Limb (tissue), 2 donors: ENCODE results near the gene CDV3.

Source experiments
- DNase-seq, 2 donors: peaks; one replicate each; pipeline ENCODE4 v3.0.0-alpha.2; 2016; ENCODE audit errors: extremely low spot score in 2 of 2

The CDV3 gene

DNA sequence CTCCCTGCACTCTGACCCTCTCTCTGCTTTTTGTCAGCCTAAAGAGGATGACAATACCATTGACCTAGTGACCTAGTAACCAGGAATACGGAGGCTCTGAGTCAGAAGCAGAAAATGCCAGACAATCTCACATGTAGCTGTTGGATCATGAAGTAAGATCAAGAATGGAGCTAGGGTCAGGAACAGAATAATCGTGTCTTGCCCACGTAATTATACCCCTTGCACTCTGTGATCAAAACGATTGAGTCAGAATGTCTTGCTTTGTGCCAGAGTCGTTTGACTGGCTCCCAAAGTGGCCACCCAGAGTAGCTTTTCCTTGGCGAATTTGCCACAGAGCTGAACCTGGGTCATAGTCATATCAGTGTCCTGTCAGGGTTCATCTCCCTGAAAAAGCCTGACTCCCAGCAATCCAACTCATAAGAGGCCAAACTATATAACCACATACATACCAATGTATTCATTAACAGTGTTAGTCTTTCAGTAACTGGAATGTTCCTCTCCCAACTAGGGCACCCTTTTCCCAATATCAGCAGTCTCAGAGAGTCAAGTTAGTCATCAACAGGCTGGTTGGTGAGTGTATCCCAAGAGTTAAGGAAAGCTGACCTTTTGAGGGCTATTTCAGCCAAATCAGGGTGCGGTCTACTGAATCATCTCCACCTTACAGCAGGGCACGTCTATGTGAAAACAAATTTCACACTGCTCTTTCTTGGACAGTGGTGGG is 5.0 kb upstream of the CDV3 start:
- DNase-seq: no peak

DNA sequence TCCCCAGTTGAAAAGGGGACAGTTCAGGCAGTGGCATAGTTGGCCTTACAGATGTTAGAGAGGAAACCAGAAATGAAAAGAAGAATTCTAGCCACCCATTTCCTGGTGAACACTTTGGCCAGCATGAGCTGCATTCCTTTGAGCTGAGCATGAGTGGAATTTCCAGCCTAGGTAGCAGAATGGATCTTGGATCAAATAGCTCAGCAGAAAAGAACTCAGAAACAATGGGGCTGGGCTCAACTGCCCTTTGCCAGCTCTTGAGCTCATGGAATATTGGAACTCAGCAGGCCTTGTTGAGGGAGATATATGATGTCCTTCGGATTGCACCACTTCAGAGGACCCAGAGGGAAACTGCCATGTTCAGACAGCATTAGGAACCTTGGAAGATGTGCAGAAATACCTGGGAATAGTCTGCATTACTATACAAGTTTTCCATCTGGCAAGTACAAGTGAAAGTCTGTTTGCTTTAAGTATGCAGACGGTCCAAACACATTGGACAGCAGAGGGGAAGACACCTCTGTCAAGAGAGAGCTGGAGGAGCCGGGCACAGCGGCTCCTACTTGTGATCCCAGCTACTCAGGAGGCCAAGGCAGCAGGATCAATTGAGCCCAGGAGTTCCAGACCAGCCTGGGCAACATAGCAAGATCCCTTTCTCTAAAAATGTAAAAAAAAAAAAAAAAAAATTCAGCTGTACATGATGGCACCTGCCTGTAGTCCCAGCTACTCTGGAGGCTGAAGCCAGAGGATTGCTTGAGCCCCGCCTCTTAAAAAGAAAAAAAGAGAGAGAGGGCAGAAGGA is 3.1 kb upstream of the CDV3 start:
- DNase-seq: peak in 1 of 2 donors; percentile 34

- DNase-seq: no peak
Measured at GRCh38 chr3:133570937-133571320, 2.6 kb upstream of the CDV3 start.

- DNase-seq: no peak
Measured at GRCh38 chr3:133572158-133573053, 1.1 kb upstream of the CDV3 start.

GRCh38 chr3:133573054-133573628 is 345 bp upstream of the CDV3 start:
- DNase-seq: peak; percentile 100

DNA sequence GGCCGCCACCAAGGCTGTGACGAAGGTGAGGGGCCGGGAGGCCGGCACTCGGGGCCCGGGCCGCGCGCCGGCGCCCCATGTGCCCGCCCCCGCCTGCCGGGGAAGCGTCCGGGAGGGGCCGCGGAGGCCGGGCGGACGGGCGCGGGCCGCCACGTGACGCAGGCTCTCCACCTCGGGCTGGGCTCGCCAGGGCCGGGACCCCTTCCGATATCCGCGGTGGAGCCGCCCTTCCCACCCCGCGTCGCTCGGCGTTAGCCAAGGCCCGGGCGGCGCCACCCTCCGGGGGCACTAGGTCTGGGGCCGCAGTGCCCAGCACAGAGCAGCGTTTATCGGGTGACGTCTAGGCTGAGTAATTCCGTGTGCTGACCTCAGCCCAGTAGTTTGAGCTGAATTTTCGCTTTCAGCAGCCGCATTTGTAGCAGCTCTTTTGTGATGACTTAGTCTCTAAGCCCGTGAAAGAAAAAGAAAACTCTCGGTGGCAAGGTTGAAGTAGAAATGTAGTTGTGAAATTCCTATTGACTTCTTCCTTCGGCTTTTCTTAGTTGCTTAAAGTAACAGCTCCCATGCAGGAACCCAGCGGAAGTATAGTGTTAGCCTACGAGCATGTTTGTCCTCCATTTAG is 885 bp downstream of the CDV3 start:
- DNase-seq: peak; percentile 51 to 84

GRCh38 chr3:133575086-133575485 is 1.6 kb downstream of the CDV3 start:
- no peak for DNase-seq

- no peak for DNase-seq
Measured at GRCh38 chr3:133576169-133576568, 2.7 kb downstream of the CDV3 start.

DNA sequence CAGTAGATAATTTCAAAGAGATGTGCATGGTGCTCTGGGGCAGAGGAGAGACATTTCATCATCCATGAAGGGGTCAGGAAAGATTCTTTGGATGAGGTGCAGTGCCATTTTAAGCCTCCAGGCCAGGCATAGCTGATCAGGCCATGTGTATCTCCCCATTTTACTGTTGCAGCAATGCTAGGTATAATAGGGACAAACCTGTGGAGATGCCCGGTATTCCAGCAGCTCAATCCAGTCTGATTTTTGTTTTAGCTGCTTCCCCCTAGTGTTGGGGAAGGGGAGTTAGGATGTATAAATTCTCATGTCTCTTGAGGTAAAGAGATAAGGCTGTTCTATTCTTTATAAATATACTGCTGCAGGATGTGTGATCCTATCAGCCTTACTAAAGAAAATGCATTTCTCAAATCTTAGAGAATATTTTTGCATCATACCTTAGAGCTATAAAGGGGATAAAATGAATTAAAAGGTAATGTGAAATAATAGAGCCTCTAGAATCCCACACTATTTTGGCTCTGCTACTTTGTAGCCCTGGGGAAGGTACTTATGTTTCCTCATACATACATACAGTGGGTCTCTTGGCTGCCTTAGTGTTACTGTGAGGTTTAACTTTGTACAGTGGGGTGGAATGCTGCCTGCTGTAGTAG is 5.2 kb downstream of the CDV3 start:
- no peak for DNase-seq

DNA sequence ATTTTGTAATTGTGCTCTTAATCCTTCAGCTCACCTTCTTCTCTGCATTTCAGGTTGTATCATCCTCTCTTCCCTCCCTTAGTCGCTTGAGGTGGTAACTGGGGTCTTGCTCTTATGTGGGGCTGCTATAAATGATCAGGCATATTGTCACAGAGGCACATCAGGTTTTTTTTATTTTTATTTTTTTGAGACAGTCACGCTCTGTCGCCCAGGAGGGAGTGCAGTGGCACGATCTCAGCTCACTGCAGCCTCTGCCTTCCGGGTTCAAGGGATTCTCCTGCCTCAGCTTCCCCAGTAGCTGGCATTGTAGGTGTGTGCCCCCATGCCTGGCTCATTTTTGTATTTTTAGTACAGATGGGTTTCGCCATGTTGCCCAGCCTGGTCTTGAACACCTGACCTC is 9.9 kb downstream of the CDV3 start:
- DNase-seq: no peak

DNA sequence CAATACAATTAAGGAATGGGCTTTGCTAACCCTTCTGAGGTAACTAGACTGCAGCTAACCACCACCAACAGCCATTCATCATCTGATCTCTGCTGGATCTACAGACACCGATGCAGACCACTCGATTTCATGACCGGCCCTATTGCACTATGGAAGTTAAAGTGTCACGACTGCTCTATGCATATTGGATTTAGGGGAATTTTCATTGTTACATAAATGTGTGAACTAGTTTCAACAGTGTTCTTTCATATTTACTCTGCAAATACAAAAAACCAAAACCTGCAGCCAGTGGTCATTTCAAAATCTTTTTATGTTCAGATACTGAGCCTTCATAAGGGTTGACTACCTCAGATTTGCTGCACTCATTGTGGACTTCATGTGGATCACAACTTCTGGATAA is 14.5 kb downstream of the CDV3 start:
- no peak for DNase-seq

DNA sequence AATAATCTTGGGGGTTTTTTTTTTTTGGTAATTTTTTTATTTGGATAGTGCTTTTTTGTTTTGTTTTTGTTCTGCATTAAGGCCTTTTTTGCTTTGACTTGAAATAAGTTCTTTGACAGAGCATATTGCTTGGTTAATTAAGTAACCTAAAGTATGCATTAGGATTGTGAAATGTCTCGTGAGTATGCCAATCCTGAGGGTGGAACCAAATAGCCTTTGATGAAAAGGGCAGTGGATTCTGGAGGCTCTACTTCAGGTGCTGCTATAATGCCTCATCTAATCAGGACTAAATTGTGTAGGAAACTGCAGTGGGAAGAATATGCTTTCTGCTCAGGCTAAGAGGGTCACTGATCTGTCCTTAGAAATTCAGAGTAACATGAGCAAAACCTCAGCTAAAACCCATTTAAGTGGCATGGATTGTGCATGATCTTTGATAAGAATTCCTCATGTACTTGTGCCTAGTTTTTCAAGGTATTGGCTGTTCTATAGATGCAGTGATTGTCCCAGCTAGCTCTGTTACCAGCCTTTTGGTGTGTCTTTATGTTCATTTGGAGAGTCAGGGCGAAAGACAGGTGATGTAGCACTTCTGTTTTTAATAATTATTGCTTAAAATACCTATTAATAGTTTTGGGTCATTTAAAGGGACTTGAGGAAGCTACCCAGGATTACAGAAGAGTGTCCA is 15.4 kb downstream of the CDV3 start:
- no peak for DNase-seq

GRCh38 chr3:133589503-133589902 is 16.0 kb downstream of the CDV3 start:
- DNase-seq: no peak

DNA sequence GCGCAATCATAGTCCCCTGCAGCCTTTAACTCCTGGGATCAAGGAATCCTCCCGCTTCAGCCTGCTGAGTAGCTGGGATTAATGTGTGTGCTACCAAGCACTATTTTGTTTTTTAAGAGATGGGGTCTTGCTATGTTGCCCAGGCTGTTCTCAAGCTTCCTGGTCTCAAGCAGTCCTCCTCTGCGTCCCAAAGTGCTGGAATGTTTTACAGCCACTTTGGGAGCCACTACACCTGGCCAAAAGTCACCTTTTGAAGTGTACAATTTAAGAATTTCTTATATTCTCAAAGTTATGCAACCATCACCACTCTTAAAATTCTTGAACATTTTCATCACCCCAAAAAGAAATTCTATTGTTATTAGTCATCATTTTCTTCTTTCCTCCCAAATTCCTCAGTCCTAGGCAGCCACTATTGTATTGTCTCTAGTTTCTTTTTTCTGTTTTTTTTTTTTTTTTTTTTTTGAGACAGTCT is 17.8 kb downstream of the CDV3 start:
- no peak for DNase-seq

GRCh38 chr3:133592843-133593242 is 19.4 kb downstream of the CDV3 start:
- DNase-seq: no peak

DNA sequence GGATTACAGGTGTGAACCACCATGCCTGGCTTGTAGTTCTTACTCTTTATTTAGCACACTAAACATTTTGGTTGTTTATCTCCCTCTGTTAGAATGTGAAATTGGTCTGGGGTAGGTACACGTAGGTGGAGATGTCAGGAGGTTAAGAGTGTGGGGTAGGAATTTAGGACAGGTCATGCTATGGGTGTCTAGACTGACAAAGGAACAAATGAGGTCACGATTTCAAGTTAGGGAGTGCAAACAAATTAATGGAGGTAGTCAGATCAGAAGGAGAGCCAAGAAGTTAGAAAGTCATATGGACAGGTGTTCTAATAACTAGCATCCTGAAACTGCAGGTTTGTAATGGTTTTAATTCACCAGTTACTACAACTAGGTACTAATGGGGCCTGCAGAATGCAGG is 19.8 kb downstream of the CDV3 start:
- no peak for DNase-seq

GRCh38 chr3:133595341-133595740 is 21.9 kb downstream of the CDV3 start:
- DNase-seq: no peak

- no peak for DNase-seq
Measured at GRCh38 chr3:133598405-133598804, 24.9 kb downstream of the CDV3 start.

- DNase-seq: no peak
Measured at GRCh38 chr3:133599280-133599679, 25.8 kb downstream of the CDV3 start.

DNA sequence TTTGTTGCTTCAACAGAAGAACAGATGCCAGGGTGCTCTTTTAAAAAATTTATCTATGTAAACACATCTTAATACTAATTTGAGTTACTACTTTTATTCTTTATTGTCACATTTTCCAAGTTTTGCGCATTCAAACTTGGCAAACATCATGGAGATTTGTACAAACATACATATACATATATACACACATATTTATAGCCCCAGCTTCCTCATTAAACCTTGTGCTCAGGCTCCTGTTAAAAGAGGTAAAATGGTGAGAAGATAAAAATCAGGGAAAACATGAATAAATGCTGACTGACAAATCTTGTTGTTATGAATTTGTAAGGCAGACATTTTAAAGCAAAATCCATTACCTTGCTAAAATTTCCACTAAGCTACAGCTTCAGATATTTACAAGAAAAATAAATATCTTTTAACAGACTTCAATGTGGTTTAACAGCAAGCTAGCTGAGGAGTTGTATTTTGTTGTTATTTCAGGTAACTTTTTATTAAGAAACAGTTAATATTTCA is 27.1 kb downstream of the CDV3 start:
- DNase-seq: no peak
